Endothelial cell of hepatic sinusoid (primary cell): Measurements from ENCODE around the gene GC.
"Not testable (repeated sequence)": the region's sequence is repeated elsewhere in the genome, so short reads cannot be mapped to it uniquely, and the experiment has no call there.

Source experiments
- in situ Hi-C: cut with HindIII; loops from 2 replicates; pipeline ENCODE4 v1.10.0; 2017; ENCODE audit warnings: low sequenced_read_pairs

GC gene, protein sequence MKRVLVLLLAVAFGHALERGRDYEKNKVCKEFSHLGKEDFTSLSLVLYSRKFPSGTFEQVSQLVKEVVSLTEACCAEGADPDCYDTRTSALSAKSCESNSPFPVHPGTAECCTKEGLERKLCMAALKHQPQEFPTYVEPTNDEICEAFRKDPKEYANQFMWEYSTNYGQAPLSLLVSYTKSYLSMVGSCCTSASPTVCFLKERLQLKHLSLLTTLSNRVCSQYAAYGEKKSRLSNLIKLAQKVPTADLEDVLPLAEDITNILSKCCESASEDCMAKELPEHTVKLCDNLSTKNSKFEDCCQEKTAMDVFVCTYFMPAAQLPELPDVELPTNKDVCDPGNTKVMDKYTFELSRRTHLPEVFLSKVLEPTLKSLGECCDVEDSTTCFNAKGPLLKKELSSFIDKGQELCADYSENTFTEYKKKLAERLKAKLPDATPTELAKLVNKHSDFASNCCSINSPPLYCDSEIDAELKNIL

DNA sequence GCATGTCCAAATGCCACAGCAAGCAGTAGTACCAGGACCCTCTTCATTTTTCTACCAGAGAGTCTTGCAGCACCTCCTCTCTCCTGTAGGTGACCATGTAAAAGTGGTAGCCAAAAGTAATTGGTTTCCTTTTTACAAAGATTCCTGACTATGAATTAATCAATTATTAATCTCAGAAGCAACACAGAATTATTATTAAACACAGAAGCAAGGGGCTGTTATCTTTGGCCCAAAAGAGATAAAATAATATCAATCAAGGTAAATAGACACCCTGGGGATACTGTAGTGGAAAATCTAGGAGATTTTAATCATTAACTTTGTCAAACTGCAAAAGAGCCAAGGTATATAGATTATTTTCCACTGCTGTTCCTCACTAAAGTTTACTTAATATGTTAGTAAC is at the start of gene GC:
Gene GC, minus strand, starts transcription at position 108 of the 400 bp plus-strand sequence. Its CDS starts 61 bp downstream, at position 47.
- in situ Hi-C loops: no loop called here

DNA sequence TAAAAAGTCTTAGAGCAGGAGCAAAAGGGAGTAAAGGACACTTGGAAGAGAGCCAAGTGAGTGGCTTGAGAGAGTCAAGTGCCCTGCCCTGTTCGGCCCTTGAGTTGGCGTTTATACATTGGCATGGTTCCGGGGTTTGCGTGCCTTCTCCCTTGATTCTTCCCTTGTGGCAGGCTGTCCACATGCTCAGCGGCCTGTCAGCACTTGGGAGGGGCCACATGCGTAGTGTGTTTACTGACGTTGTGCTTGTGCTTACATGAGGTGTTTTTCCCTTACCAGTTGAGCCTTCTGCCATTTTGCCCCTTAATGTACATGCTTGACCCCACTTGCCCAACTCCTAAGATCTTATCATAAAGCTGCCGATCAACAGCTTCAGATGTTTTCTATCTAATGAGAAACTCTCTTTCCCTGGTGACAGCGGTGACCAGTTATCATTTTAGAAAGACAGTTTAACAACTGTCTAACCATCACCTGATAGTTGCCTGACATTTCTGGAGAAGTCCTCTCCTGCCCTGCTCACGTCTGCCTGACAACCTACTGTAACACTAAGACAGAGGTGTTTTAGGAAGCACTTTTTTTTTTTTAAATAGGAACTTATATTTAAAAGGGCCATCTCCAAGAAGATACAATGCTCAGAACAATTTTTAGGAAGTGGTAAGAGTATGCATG is 49.5 kb upstream of the GC start:
- in situ Hi-C loops: no loop called here

DNA sequence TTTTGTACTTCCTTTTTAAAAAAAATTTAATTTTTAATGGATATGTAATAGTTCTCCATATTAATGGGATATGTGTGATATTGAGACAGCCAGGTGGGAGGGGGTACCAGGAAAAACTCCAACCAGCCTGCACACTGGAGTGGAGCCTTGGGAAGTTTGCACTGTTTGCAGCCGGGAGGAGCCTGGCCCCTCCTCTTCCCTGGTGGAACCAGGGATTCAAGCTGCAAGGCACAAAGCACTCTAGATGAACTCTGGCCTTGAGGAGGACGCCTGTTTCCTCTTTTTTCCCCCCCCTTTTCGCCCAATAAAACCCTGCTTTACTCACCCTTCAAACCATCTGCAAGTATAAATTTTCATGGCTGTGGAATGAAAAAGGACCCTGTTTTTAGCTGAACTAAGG is 48.2 kb upstream of the GC start:
- in situ Hi-C loops: no loop called here

DNA sequence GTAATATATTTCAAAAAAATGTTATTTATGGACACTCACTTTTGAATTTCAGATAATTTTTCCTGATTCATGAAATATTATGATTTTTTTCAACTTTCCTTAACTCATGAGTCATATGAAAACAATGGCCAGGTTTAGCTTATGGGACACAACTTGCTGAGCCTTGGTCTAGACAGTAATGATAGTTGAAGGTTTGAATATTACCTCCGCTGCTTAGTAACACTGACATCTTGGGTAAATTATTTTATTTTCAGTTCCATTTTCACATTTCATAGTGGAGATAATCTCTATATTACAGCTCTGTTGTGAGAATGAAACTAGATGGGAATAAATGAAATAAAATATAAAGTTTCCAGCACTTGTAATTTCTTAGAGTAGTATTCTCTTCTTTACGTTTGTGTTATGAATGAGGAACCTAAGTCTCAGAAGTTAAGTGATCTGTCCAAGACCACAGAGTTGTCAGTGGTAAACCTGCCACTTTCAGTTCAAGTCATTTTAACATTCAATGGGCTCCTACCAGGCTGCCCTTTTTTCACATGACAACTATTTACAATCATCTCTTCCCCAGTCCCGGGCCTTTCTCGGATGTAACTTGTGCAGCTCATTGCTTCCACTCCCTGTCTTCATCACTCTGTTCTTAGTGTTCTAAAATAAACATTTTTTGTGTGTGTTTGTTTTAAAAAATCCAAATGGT is 46.8 kb upstream of the GC start:
- in situ Hi-C loops: no loop called here

DNA sequence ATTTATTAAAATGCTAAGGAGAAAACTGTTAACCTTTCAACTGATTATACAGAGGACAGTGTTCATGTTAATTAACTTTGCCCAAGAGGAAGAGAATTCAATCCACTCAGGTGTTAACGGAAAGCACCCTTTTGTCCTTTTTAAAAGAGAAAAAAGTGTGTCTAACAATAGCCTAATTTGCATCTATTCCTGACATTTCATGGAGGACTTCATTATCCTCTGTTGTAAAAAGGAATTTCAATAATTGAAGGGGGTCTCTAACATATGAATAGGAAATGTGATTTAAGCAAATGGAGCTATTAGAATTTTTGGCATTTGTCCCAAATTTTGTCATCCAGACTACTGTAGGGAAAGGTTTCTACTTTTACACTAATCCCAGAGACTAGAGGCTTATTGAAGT is 44.6 kb upstream of the GC start:
- in situ Hi-C loops: no loop called here

DNA sequence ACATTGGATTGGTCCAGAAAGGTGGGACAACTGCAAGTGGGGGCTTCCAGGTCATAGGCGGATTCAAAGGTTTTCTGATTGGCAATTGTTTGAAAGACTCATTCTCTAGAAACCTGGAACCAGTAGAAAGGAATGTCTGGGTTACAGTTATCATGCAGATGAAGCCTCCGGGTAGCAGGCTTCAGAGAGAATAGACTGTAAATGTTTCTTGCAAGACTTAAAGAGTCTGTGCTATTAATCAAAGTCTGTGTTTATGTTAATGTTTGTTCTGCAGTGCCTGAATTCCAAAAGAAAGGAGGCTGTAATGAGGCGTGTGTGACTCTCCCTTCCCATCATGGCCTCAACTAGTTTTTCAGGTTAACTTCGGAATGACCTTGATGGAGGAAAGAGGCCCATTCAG is 43.9 kb upstream of the GC start:
- in situ Hi-C loops: no loop called here

DNA sequence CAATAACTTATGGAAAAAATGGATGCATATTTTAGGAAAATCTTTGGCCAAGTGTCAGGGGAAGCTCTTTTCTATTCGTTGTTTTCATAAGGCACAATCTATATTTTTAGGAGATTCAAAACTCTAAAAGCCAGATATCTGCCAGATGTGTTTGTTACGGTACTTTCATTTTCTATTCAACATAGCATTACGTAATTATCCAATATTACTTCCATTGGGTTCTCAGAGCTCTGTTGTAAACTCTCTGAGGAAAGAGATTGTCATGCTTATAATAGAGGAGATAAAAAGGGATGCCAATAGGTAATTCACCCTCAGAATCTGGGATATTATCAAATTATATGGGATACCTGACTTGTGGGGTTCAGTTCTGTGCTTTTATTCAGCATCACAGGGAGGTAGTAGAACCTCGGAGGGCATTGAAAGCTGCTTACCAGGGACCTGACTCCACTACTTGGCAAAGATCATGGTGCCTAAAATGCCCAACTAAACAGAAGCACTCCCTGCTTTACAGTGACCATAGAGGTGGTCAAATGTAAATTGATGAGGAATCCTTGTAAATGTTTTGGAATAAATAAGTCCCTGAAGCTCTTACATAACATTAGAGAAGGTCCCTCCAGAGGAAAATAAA is 32.9 kb upstream of the GC start:
- in situ Hi-C loops: no loop called here

DNA sequence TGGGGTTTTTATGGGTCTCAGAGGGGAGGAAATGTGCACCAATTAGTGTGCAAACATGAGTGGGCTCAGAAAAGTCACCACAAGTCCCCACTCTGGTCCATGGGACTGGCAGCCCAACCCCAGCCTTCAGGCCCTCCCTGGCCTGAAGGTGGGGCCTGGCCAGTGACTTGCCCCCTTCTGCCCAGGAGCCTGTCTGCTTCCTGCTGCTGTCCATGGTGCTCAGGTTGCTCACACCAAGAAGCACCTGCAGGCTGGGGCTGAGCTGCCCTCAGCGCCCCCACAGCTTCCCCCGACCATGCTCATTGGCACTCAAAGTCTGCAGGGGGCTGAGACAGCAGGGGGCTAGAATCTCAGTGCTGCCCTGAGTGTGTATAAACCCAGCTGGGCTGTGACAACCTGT is 30.6 kb upstream of the GC start:
- in situ Hi-C loops: no loop called here

DNA sequence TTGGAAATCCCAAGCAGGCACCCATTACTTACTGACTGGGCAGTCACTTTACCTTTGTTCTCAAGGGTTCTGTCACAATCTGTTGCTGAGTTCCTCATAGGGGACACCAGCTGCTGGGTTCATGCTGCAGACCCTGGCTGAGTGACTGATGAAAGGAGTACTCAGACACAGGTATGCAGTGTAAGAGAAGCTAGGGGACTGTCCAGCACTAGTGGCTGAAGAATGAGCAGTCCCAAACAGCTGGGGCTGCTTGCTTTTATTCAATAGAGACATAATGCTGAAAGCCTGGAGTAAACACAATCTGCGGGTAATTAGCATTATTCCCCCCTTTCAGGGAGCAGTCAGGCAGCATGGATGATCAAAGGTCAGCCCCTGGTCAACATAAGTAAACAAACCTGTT is 25.9 kb upstream of the GC start:
- in situ Hi-C loops: not testable (repeated sequence)

DNA sequence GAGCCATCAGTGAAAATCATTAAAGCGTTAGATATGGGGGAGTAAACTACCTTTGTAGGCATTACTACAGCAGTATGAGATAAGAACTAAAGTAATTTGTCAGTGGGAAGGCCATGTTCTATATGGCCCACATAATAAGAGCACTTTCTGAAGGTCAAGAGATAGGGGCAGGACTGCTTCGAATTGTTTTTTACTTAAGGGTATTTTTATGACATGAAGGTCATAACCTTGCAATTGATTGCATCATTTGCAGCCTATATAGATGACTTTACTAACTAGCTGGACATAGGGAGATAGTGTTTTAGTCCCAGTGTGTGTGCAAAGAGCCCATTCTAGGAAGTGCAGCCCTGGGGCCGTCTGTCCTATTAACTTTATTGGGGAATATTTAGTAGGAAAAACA is 23.6 kb upstream of the GC start:
- in situ Hi-C loops: no loop called here

DNA sequence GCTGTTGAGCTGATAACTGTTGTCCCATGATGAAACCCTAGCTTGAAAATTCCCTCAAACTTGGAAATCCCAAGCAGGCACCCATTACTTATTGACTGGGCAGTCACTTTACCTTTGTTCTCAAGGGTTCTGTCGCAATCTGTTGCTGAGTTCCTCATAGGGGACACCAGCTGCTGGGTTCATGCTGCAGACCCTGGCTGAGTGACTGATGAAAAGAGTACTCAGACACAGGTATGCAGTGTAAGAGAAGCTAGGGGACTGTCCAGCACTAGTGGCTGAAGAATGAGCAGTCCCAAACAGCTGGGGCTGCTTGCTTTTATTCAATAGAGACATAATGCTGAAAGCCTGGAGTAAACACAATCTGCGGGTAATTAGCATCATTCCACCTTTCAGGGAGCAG is 21.4 kb upstream of the GC start:
- in situ Hi-C loops: not testable (repeated sequence)

DNA sequence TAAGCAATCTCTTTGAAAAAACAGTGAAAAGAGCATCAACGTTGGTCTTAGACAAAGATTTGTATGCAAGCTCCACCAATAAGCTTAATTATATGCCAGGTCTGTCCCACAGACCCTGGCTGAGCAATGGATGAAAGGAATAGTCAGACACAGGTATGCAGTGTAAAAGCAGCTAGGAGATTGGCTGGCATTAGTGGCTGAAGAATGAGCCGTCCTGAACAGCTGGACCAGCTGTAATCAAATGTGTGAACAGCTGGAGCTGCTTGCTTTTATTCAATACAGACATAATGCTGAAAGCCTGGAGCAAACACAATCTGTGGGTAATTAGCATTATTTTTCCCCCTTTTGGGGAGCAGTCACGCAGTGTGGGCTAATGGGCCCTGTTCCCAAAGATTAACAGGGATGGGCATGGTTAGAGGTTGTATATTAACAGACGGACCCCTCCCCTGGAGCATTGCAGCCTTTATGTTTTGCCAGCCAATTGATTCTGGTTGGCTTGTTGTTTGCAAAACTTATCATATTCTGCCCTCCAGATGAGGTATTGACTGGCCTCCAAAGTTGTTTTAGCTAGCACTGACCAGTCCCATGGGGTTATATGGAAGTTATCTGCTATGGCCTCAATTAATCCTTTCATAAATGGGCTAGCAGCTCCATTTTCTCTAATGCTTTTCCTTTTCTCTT is 20.3 kb upstream of the GC start:
- in situ Hi-C loops: not testable (repeated sequence)

DNA sequence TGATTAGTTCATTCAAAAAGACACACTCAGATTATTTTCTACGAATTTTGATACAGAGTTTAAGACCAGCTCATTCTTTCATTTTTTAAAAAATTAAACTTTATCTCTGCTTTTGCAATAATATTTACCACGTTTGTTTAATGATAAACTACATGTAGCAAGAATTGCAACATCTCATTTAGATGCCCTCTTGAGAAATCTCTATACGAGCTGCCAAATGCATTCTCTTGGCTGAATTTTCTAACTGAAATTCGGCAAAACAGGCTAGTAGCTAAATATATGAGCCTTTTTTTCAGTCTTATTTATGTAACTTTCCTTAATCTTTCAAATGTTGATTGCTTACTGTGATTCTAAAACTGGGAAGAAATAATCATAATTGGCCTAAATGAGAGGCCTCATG is 2.1 kb upstream of the GC start:
- in situ Hi-C loops: no loop called here

DNA sequence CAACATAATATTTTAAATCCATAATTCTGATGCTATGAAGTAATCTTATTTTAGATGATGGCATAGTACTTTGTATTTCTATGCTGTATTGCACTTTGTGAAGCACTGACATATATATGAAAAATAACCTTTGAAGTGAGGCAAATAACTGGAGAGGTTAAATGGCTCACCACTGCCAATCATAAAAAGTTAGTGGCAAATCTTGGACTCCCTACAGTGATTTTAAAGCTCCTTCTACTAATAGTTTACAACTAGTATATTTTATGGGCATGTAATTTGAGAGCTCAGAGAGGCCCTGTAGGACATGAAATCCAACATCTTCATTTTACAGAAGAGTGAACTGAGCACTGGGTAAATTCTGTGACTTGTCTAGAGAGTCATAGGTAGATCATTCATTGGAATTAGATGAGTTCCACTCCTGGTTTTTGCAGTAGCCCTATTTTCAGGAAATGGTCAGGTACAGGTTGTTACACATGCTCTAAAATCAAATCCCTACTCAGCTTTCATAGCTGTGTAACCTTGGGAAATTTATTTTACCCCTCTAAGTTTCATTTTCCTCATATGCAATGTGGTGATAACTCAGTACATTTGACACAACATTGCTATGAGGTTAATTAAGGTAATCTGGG is 804 bp upstream of the GC start:
- in situ Hi-C loops: no loop called here

DNA sequence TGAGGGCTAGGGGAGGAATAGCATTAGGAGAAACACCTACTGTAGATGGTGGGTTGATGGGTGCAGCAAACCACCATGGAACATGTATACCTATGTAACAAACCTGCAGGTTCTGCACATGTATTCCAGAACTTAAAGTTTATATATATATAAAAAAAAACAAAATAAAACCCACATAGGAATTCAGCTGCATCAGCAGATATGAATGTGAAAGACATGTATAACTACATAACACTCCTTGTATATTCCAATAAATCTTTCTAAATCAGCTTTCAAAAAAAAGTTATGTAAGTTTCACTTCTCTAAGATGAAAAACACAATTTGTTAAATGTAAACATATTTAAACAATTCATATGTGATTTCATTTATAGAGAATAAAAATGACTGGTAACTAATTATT is 6.0 kb downstream of the GC start:
- in situ Hi-C loops: no loop called here

DNA sequence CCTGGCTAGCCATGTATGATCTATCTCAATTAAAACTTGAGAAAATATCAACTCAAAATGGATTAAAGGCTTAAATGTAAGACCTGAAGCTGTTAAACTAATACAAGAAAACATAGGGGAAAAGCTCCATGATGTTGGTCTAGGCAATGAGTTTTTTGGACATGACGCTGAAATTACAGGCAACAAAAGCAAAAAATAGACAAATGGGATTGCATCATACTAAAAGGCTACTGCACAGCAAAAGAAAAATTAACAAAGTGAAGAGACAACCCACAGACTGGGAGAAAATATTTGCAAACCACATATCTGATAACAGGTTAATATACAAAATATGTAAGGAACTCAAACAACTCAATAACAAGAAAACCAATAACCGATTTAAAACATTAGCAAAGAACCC is 8.4 kb downstream of the GC start:
- in situ Hi-C loops: no loop called here

DNA sequence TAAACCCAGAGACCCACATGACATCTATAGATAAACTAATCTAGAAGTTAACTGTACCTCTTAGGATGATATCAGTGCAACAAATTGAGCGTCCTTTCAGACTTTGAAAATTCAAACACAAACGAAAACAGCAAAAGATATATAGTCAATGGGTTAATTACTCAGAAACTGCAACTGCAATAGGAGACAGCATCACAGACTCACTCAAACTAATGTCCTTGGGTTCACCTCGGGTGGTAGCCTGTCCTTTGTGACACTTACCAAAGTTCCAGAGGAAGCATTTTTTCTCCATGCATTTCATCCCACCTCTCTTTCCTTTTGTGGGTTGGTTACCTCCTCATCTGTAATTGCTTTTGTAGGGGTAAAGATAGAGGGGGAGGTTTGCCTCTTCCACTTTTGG is 9.7 kb downstream of the GC start:
- in situ Hi-C loops: no loop called here

DNA sequence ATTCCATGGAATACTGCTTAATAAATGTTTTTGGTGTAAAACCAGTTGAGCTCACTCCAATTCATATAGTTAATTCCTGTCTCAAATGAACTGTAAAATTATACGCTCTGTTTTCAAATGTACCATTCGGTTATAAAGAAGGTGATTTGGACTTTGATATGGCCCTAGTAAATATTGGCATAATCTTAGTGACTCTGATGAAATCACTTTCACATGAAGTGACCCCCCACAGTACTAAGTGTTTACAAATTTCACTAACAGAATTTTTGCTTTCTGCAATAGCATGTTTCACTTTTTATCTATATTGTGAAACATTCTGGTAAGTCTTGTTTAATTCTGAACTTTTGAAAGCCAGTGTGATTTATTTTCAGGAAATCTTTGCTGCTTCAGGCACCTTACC is 10.9 kb downstream of the GC start:
- in situ Hi-C loops: no loop called here

DNA sequence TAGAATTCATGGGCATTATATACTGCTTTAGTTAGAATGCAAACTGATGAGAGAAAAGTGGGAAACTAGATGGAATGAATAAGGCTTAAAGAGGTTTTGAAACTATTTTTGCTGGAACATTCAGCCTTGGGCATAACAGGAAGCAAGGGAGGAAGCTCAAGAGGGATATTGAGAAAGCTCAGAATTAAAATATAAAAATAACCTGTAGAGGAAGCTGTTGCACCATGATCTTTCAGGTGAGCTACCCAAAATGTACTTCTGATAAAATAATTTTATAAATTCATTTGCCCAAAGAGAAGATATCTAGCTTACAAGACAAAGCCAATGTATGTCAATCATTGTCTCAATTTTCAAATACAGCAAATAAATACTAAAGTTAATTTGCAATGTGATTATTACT is 11.3 kb downstream of the GC start:
- in situ Hi-C loops: no loop called here

DNA sequence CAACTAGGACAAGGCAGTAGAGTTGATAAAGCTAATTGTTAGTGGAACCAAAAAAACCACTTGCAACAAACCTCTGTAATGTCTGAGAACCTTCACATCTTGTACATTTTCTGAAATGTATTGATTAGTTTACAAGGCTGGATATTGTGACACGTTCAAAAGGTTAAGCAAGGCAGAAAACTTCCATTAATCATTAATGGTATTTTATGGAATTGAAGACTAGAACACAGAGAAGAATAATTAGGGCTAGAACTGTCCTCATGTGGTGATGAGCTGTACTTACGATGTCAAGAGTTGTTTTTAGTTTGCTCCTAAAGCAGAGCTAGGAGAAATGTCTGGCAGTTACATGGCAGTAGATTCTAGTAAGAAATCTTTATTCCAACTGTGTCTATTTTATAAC is 12.3 kb downstream of the GC start:
- in situ Hi-C loops: no loop called here
